ENCODE results near the gene LELP1. TPM values are rescaled to one million over a fixed set of nuclear protein-coding genes. Genes with fewer than 3 reads are reported as not detected.

Gene LELP1
- polyA plus RNA-seq, 1 of the 3 experiments (the other 2 are of a cell fraction): not detected

GRCh38 chr1:153251988-153252387 is 48.8 kb downstream of the LELP1 start:
- Histone ChIP-seq H3F3A (replicated peaks; ENCODE audit: insufficient read depth) (no peaks in the 10 kb centered on the region), H3K36me3 (replicated peaks in 1 of 2; ENCODE audit: control insufficient read depth in 1 of 2, insufficient read depth in 2 of 2, low read length in 1 of 2) (no peaks in the 10 kb centered on the region), H2AFZ (ENCODE audit: low read depth) (no peak overlapping the region), H3K9me3 (no peaks in the 10 kb centered on the region), H3K79me2 (ENCODE audit: insufficient read depth) (no peaks in the 10 kb centered on the region), H4K20me1 (ENCODE audit: insufficient read depth) (no peaks in the 10 kb centered on the region), H3K4me2 (no peak overlapping the region), H3K9me2 (no peaks in the 10 kb centered on the region), H3K27me3 (ENCODE audit: insufficient read depth) (no peaks in the 10 kb centered on the region), H3K4me1 (ENCODE audit: control insufficient read depth in 1 of 2, insufficient read depth in 2 of 2, low read depth in 1 of 2, low read length in 1 of 2) (no peaks in the 10 kb centered on the region), H3K27ac (ENCODE audit: low read depth in 2 of 2, low read length in 1 of 2) (no peak overlapping the region), H3K9ac (no peak overlapping the region), H3K4me3 (ENCODE audit: low read depth in 2 of 2, low read length in 1 of 2) (no peak overlapping the region)
- ChIA-PET POLR2A (no interaction called here), CTCF (no interaction called here)
- no peak for DNase-seq
- no peak for TF ChIP-seq CTCF (IDR thresholded peaks at IDR 0.05)
- TF ChIP-seq EZH2phosphoT487 (IDR thresholded peaks at IDR 0.05; ENCODE audit: borderline replicate concordance, low read depth): no peak
- no peak for TF ChIP-seq GABPA (IDR thresholded peaks at IDR 0.05; ENCODE audit: low read depth)
- TF ChIP-seq MEF2A (IDR thresholded peaks at IDR 0.05; ENCODE audit: borderline replicate concordance, low read depth): no peak
- TF ChIP-seq GATA2 (CRISPR knock-in tag; IDR thresholded peaks at IDR 0.05): no peak
- TF ChIP-seq FOXJ3 (CRISPR knock-in tag; IDR thresholded peaks at IDR 0.05): no peak
- no peak for TF ChIP-seq EP300 (IDR thresholded peaks at IDR 0.05; ENCODE audit: borderline replicate concordance in 1 of 2, low read depth in 1 of 2, low read length in 1 of 2)
- no peak for TF ChIP-seq TCF12 (IDR thresholded peaks at IDR 0.05)
- 18% methylated on average over 4 of the region's 4 CpGs for WGBS (ENCODE audit: low lambda C conversion rate)

- no peaks in the 10 kb centered on the region for H3K79me2 ChIP-seq (ENCODE audit: insufficient read depth)
- CTCF ChIA-PET: interaction anchor here (1.2 to 1.6 kb wide), 2 partner anchors 23 to 36 kb away, joined by 3 to 4 read pairs; no protein-coding TSS in a partner anchor
- H3K9ac ChIP-seq: no peak overlapping the region
- H3K27me3 ChIP-seq (ENCODE audit: insufficient read depth): no peaks in the 10 kb centered on the region
- no peak overlapping the region for H3K4me2 ChIP-seq
- H3K27ac ChIP-seq (ENCODE audit: low read depth in 2 of 2, low read length in 1 of 2): no peak overlapping the region
- no peaks in the 10 kb centered on the region for H3K9me2 ChIP-seq
- POLR2A ChIA-PET: no interaction called here
- DNase-seq: no peak
- no peak overlapping the region for H3K4me3 ChIP-seq (ENCODE audit: low read depth in 2 of 2, low read length in 1 of 2)
- no peaks in the 10 kb centered on the region for H4K20me1 ChIP-seq (ENCODE audit: insufficient read depth)
- no peaks in the 10 kb centered on the region for H3K36me3 ChIP-seq (replicated peaks in 1 of 2; ENCODE audit: control insufficient read depth in 1 of 2, insufficient read depth in 2 of 2, low read length in 1 of 2)
- H3K4me1 ChIP-seq (ENCODE audit: control insufficient read depth in 1 of 2, insufficient read depth in 2 of 2, low read depth in 1 of 2, low read length in 1 of 2): no peaks in the 10 kb centered on the region
- no peak for TF ChIP-seq FOSL2 (IDR thresholded peaks at IDR 0.05; ENCODE audit: borderline replicate concordance, low read depth)
- TF ChIP-seq YY1 (IDR thresholded peaks at IDR 0.05; ENCODE audit: low read depth): no peak
- TF ChIP-seq ELF1 (IDR thresholded peaks at IDR 0.05): no peak
- TF ChIP-seq RAD21 (IDR thresholded peaks at IDR 0.05; ENCODE audit: low read length): no peak
- no peak for TF ChIP-seq NRF1 (IDR thresholded peaks at IDR 0.05; ENCODE audit: low read depth, low read length)
- TF ChIP-seq NFIC (IDR thresholded peaks at IDR 0.05; ENCODE audit: borderline replicate concordance): no peak
- TF ChIP-seq POLR2AphosphoS5 (IDR thresholded peaks at IDR 0.05; ENCODE audit: low read depth, low read length): no peak
- no peaks in the 10 kb centered on the region for H3F3A ChIP-seq (replicated peaks; ENCODE audit: insufficient read depth)
- 0% methylated on average over 2 of the region's 2 CpGs for WGBS (ENCODE audit: low lambda C conversion rate)
- no peak overlapping the region for H2AFZ ChIP-seq (ENCODE audit: low read depth)
- no peaks in the 10 kb centered on the region for H3K9me3 ChIP-seq
These were observed 49.8 kb downstream of the LELP1 start for GRCh38 chr1:153253076-153253475.

All from SK-N-SH (cell line).